ENCODE results near the gene MYH9.

The MYH9 gene

DNA sequence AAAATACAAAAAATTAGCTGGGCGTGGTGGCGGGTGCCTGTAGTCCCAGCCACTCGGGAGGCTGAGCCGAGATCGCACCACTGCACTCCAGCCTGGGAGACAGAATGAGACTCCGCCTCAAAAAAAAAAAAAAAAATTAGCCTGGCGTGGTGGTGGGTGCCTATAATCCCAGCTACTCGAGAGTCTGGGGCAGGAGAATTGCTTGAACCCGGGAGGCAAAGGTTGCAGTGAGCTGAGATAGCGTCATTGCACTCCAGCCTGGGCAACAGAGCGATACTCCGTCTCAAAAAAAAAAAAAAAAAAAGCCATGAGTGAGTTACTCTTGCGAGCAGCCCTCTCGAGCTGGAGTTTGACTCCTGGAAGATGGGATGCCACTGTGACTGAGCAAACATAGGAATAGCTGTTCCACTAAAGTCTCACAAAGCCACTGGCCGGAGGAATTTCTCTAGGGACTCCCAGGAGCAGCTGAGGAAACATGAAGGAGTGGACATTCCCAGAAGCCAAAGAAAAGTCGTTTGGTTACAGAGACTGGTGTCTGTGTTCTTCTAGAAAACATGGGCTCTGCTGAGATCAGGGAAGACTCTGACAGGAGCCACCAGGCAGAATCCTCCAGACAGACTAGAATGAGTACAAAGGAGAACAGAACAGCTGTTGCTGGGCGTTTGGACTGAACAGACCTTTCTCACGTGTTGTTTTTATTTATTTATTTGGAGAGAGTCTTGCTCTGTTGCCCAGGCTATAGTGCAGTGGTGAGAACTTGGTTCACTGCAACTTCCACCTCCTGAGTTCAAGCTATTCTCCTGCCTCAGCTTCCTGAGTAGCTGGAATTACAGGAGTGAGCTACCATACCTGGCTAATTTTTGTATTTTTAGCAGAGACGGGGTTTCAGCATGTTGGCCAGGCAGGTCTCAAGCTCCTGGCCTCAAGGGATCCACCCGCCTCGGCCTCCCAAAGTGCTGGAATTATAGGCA, 32.4 kb upstream of the MYH9 start:
- CTCF ChIA-PET, result no interaction called here
- POLR2A ChIA-PET (ENCODE audit: low non-redundant PET), result no interaction called here
- TF ChIP-seq, protein P1, sequence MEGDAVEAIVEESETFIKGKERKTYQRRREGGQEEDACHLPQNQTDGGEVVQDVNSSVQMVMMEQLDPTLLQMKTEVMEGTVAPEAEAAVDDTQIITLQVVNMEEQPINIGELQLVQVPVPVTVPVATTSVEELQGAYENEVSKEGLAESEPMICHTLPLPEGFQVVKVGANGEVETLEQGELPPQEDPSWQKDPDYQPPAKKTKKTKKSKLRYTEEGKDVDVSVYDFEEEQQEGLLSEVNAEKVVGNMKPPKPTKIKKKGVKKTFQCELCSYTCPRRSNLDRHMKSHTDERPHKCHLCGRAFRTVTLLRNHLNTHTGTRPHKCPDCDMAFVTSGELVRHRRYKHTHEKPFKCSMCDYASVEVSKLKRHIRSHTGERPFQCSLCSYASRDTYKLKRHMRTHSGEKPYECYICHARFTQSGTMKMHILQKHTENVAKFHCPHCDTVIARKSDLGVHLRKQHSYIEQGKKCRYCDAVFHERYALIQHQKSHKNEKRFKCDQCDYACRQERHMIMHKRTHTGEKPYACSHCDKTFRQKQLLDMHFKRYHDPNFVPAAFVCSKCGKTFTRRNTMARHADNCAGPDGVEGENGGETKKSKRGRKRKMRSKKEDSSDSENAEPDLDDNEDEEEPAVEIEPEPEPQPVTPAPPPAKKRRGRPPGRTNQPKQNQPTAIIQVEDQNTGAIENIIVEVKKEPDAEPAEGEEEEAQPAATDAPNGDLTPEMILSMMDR (conservative IDR thresholded peaks at IDR 0.05; ENCODE audit: low read depth), result no peak
- H3K27ac ChIP-seq, result no peak overlapping the region
- no peak for DNase-seq (ENCODE audit: low spot score)

DNA sequence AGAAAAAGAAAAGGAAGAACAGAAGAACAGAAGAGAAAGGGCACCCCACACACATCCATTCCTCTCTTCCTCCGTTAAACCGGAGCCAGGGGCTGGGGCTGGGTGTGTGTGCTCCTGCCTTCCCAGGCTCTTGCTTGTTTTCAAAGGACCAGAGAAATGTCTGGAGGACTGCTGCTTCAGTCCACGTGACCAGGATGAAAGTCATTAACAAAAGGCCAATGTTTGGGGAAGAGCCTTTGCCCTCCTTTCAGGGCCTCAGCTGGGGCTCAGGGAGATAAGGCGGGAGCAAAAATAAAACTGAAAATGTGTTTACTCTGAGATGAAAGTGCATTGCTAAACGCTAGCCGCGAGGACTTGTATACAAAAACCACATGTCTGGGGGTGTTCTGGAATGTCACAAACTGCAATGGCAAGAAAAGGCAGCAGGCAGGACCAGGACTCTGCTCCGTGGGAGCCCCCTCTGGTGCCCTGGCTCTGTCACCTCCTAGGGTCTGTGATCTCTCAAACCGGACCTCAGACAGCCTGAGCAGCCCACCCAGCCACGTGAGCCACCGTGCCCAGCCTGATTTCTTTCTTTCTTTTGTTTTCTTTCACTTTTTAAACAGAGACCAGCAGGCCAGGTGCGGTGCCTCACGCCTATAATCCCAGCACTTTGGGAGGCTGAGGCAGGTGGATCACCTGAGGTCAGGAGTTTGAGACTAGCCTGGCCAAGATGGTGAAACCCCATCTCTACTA, 31.6 kb upstream of the MYH9 start:
- H3K27ac ChIP-seq, result no peak overlapping the region
- no peak for DNase-seq (ENCODE audit: low spot score)
- POLR2A ChIA-PET (ENCODE audit: low non-redundant PET), result no interaction called here

GRCh38 chr22:36417281-36417686, 29.5 kb upstream of the MYH9 start:
- CTCF ChIA-PET, result no interaction called here
- peak overlapping the region; percentile 75 for H3K27ac ChIP-seq
- POLR2A ChIA-PET (ENCODE audit: low non-redundant PET), result no interaction called here

More for the DNA sequence above, 31.6 kb upstream of the MYH9 start:
- CTCF ChIA-PET, result no interaction called here
- TF ChIP-seq, protein P1 (conservative IDR thresholded peaks at IDR 0.05; ENCODE audit: low read depth), result no peak

GRCh38 chr22:36415415-36416168, 27.8 kb upstream of the MYH9 start:
- no peak overlapping the region for H3K27ac ChIP-seq
- CTCF ChIA-PET, result no interaction called here
- no peak for DNase-seq (ENCODE audit: low spot score)
- POLR2A ChIA-PET (ENCODE audit: low non-redundant PET), result interaction anchor here (0.6 kb wide), 1 partner anchor 51 kb away, joined by 5 read pairs; no protein-coding TSS in a partner anchor
- TF ChIP-seq, protein P1 (conservative IDR thresholded peaks at IDR 0.05; ENCODE audit: low read depth), result no peak

More at GRCh38 chr22:36417281-36417686, 29.5 kb upstream of the MYH9 start:
- DNase-seq (ENCODE audit: low spot score), result peak; percentile 44
- TF ChIP-seq, protein P1 (conservative IDR thresholded peaks at IDR 0.05; ENCODE audit: low read depth), result no peak

DNA sequence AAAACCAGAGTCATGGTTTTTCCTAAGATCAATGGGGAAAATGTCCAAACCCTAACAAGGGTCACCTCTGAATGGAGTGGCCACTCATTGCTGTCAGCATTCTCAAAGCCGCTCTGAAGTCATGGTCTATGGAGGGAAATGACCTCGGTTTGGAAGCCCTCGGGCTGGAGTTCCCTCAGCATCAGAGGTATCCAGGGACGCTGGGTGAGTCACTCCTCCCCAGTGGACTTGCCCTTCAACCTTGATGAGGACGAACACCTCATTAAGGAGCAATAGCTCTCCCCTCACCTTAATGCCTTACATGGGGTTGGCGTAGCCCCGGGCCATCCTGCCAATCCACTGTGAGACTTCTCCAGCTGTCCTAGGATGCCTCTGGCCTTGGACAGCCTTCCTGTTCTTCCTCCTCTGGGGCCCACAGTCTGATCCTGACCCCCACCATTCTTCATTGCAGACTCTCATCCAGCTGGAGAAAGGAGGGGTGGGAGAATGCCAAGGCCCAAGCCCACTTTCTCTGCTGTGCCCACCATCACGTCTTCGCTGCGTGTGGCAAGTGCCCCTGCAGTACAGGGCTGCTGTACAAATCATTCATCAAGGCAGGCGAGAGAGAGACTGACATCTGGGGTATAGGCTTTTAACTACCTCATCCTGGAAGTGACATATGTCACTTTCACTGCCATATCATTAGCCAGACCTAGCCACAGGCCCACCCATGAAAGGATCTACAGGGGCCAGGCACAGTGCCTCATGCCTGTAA, 25.4 kb upstream of the MYH9 start:
- POLR2A ChIA-PET (ENCODE audit: low non-redundant PET), result no interaction called here
- TF ChIP-seq, protein P1 (conservative IDR thresholded peaks at IDR 0.05; ENCODE audit: low read depth), result no peak
- no peak overlapping the region for H3K27ac ChIP-seq
- CTCF ChIA-PET, result interaction anchor here (0.7 kb wide), 1 partner anchor 57 kb away, joined by 3 read pairs; no protein-coding TSS in a partner anchor
- peak; percentile 26 for DNase-seq (ENCODE audit: low spot score)
